ENCODE results near the gene MEAK7. TPM values are rescaled to one million over a fixed set of nuclear protein-coding genes. Genes with fewer than 3 reads are reported as not detected.

MEAK7 gene
- total and polyA plus RNA-seq, 2 of the 8 experiments (the other 6 are each of a cell fraction or from before 2014, with no cell fraction given): 9.6 to 19.6 TPM

GRCh38 chr16:84541999-84542817, 37.7 kb upstream of the MEAK7 start:
- POLR2A ChIA-PET (ENCODE audit: partially characterized antibody): no interaction called here
- H3K27ac ChIP-seq (ENCODE audit: low read depth, low read length): no peak overlapping the region
- no peak overlapping the region for H4K8ac ChIP-seq (ENCODE audit: extremely low read depth, insufficient read depth, low read length)
- H3K56ac ChIP-seq (replicated peaks; ENCODE audit: insufficient read length, low read depth, low read length): no peak overlapping the region
- DNase-seq (ENCODE audit: low read depth in 1 of 2, low spot score in 2 of 2): no peak
- no peak overlapping the region for H2BK5ac ChIP-seq (ENCODE audit: low read depth, low read length)
- no peak overlapping the region for H2AFZ ChIP-seq (ENCODE audit: low read length)
- no peaks in the 10 kb centered on the region for H3K23me2 ChIP-seq (ENCODE audit: low read depth, low read length)
- FAIRE-seq: no peak
- H2BK120ac ChIP-seq (replicated peaks; ENCODE audit: low read depth, low read length): no peak overlapping the region
- H4K20me1 ChIP-seq (replicated peaks in 1 of 2; ENCODE audit: control insufficient read depth in 1 of 2, insufficient read depth in 2 of 2, low read length in 2 of 2): no peaks in the 10 kb centered on the region
- H3K23ac ChIP-seq (ENCODE audit: insufficient read length): no peak overlapping the region
- H2BK20ac ChIP-seq (ENCODE audit: low read length): no peak overlapping the region
- no peaks in the 10 kb centered on the region for H3K36me3 ChIP-seq (ENCODE audit: control insufficient read depth in 2 of 4, insufficient read depth in 4 of 4, low read length in 3 of 4)
- no peak overlapping the region for H3K9ac ChIP-seq (replicated peaks in 1 of 4; ENCODE audit: extremely low read depth in 1 of 4, low read depth in 3 of 4, low read length in 3 of 4)
- H4K91ac ChIP-seq (replicated peaks; ENCODE audit: insufficient read length, low read length): no peak overlapping the region
- no peaks in the 10 kb centered on the region for H3K79me1 ChIP-seq (ENCODE audit: low read depth, low read length)
- no peaks in the 10 kb centered on the region for H3K79me2 ChIP-seq (ENCODE audit: control insufficient read depth in 1 of 2, insufficient read depth in 2 of 2, low read length in 2 of 2)
- WGBS, 2 experiments (ENCODE audit: extremely low coverage in 1 of 2, insufficient coverage in 1 of 2, insufficient read length in 1 of 2, insufficient replicate concordance in 2 of 2, low coverage in 1 of 2, low lambda C conversion rate in 2 of 2, missing lambda C conversion rate in 1 of 2): 89% methylated on average over 7 of the region's 7 CpGs; no CpG with 5 or more reads in 1 of the 2 experiments
- no peak overlapping the region for H2BK15ac ChIP-seq (ENCODE audit: low read length)
- H3K14ac ChIP-seq (ENCODE audit: insufficient read length): no peak overlapping the region
- H3K4me2 ChIP-seq (ENCODE audit: insufficient read depth in 1 of 2, low read depth in 2 of 2, low read length in 2 of 2): no peak overlapping the region
- no peak overlapping the region for H3K4ac ChIP-seq (replicated peaks; ENCODE audit: insufficient read length, low read depth, low read length)
- no peak overlapping the region for H3K18ac ChIP-seq (ENCODE audit: extremely low read depth, low read length)
- CTCF ChIA-PET (ENCODE audit: partially characterized antibody): interaction anchor here (0.6 kb wide), 1 partner anchor 9 kb away, joined by 3 read pairs; no protein-coding TSS in a partner anchor
- no peak overlapping the region for H2AK5ac ChIP-seq (ENCODE audit: low read depth, low read length)
- H3K4me3 ChIP-seq (ENCODE audit: extremely low read depth in 1 of 4, insufficient read depth in 2 of 4, low read depth in 3 of 4, low read length in 4 of 4): no peak overlapping the region
- H4K5ac ChIP-seq (ENCODE audit: insufficient read length, low read depth, low read length): no peak overlapping the region
- no peaks in the 10 kb centered on the region for H3K27me3 ChIP-seq (replicated peaks in 1 of 4; ENCODE audit: control insufficient read depth in 3 of 4, extremely low read depth in 1 of 4, insufficient read depth in 3 of 4, low read length in 3 of 4)
- H3K4me1 ChIP-seq (replicated peaks in 1 of 4; ENCODE audit: control insufficient read depth in 3 of 4, insufficient read depth in 4 of 4, low read length in 3 of 4): peaks cover 0 to 7% (median 3%) of the 10 kb centered on the region in 4 experiments; a peak in 6 of 7 replicates
- H2BK12ac ChIP-seq (ENCODE audit: low read depth, low read length): no peak overlapping the region
- no peaks in the 10 kb centered on the region for H3K9me3 ChIP-seq (ENCODE audit: insufficient read depth in 2 of 2, low read depth in 1 of 2, low read length in 1 of 2)
- TF ChIP-seq EP300 (IDR thresholded peaks at IDR 0.05; ENCODE audit: borderline replicate concordance in 1 of 2, low read depth in 2 of 2, low read length in 2 of 2) (no peak), POU5F1 (IDR thresholded peaks at IDR 0.05; ENCODE audit: low read depth, low read length) (no peak), NRF1 (IDR thresholded peaks at IDR 0.05; ENCODE audit: low read depth, low read length) (no peak), NANOG (IDR thresholded peaks at IDR 0.05; ENCODE audit: insufficient read depth, low read depth, low read length, poor library complexity, severe bottlenecking) (no peak), USF2 (IDR thresholded peaks at IDR 0.05; ENCODE audit: low read length) (no peak), HDAC2 (IDR thresholded peaks at IDR 0.05; ENCODE audit: borderline replicate concordance in 1 of 2, low read depth in 2 of 2, low read length in 2 of 2) (no peak), POLR2A (IDR thresholded peaks at IDR 0.05; ENCODE audit: control extremely low read depth in 1 of 2, low read depth in 2 of 2, low read length in 2 of 2) (no peak), BRCA1 (IDR thresholded peaks at IDR 0.05; ENCODE audit: low read depth, low read length) (no peak), CBX5 (IDR thresholded peaks at IDR 0.05; ENCODE audit: low read depth, low read length) (no peak), PHF8 (conservative IDR thresholded peaks at IDR 0.05; ENCODE audit: low read depth, low read length) (no peak), JUND (IDR thresholded peaks at IDR 0.05; ENCODE audit: low read length) (no peak)
